Kidney (tissue), 14 donors: Measurements from ENCODE around the gene LASP1. TPM values are rescaled to one million over a fixed set of nuclear protein-coding genes. Genes with fewer than 3 reads are reported as not detected.

Source experiments
- DNase-seq, 5 donors: peaks; one replicate each; pipeline ENCODE4 v3.0.0-alpha.2; 2013 to 2020
- FAIRE-seq: peaks from 2 replicates; lab custom pipeline; 2012; peaks lifted over from hg19 to GRCh38; lab: Jason Lieb, UNC
- H3K27ac ChIP-seq, 2 donors: one replicate each; pipeline ENCODE4 v1.7.0; 2013; ENCODE audit warnings: low read depth in 2 of 2, low read length in 2 of 2, inconsistent platforms in 1 of 2
- H3K27me3 ChIP-seq: one replicate; pipeline ENCODE4 v1.7.1; 2013; ENCODE audit warnings: low read length, inconsistent platforms; ENCODE audit not compliant: control insufficient read depth, insufficient read depth
- H3K36me3 ChIP-seq, 3 donors: one replicate each; pipeline versions ENCODE4 v1.7.0 to v1.7.1; 2013; ENCODE audit warnings: low read length in 3 of 3, control low read depth in 1 of 3, inconsistent platforms in 1 of 3; ENCODE audit not compliant: insufficient read depth in 3 of 3, control insufficient read depth in 2 of 3
- H3K4me1 ChIP-seq, 3 donors: one replicate each; pipeline versions ENCODE4 v1.7.0 to v1.7.1; 2013; ENCODE audit warnings: low read length in 3 of 3, inconsistent platforms in 1 of 3, low read depth in 1 of 3; ENCODE audit not compliant: control insufficient read depth in 2 of 3, insufficient read depth in 2 of 3
- H3K4me3 ChIP-seq, 3 donors: one replicate each; pipeline versions ENCODE4 v1.7.0 to v1.8.1; 2013; ENCODE audit warnings: low read length in 3 of 3, control low read depth in 1 of 3, inconsistent platforms in 1 of 3
- H3K9ac ChIP-seq, 3 donors: one replicate each; pipeline versions ENCODE4 v1.7.0 to v1.7.1; 2013; ENCODE audit warnings: low read length in 3 of 3, control low read depth in 1 of 3, inconsistent platforms in 1 of 3
- H3K9me3 ChIP-seq, 3 donors: one replicate each; pipeline versions ENCODE4 v1.7.0 to v1.7.1; 2013; ENCODE audit warnings: low read length in 3 of 3, control low read depth in 1 of 3, inconsistent platforms in 1 of 3; ENCODE audit not compliant: control insufficient read depth in 2 of 3, insufficient read depth in 1 of 3
- CTCF ChIP-seq: IDR thresholded peaks from 3 replicates; pipeline ENCODE4 v1.5.1; 2012; ENCODE audit warnings: mild to moderate bottlenecking, moderate library complexity, borderline replicate concordance; ENCODE audit not compliant: insufficient read depth; ENCODE audit errors: extremely low read depth
- intact Hi-C: fragments of 100-400 bp; cut with DNase I; formaldehyde crosslinking; loops from one replicate; pipeline ENCODE4 v1.11.1; 2022
- polyA plus RNA-seq: library from polyadenylated mRNA; stranded (reverse); fragments of 350-450 nt; fragmentation: Illumina TruSeq; extraction: RNeasy Lipid Tissue Mini Kit (QIAGEN cat#74804); gene quantifications from one replicate; pipeline ENCODE4 v1.2.3, GENCODE V29; 2014; ENCODE audit warnings: low read depth, low replicate concordance; ENCODE audit not compliant: insufficient read depth
- total RNA-seq: library from RNA; stranded (reverse); fragmentation: NEBNext Ultra II Directional; extraction: Animal tissue kit (Norgen Biotek cat#: 25700); gene quantifications from one replicate; pipeline ENCODE4 v1.2.1, GENCODE V29; 2021
- donor health status: control.
- donor health status: control.
- donor health status: control.
- donor health status: control.
- donor health status: control.
- donor health status: DM: yes; HTN: yes; CAD: no.
- donor health status: Normal renal cell carcinoma (clear cell type).

The LASP1 gene
- total and polyA plus RNA-seq, 2 donors from 2014 or later = 62.5 to 138 TPM

DNA sequence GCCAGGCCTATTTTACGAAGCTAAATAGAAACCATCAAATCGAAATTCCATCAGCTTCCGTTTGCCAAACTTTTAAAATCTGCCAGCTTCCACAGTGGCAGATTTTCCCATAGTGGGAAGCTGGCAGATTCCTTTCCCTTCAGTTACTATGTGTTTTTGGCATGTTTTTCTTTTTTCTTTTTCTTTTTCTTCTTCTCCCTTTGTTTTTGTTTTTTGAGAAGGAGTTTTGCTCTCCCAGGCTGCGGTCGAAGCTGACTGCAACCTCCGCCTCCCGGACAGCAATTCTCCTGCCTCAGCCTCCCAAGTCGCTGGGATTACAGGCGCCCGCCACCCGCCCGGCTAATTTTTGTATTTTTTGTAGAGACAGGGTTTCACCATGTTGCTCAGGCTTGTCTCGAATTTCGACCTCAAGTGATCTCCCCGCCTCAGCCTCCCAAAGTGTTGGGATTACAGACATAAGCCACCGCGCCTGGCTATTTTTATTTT is 44.1 kb upstream of the LASP1 start:
- intact Hi-C loops = no loop called here
- TF ChIP-seq CTCF = no peak
- peaks cover 0 to 10% (median 3%) of the 10 kb centered on the region in 3 donors for H3K4me1 ChIP-seq
- DNase-seq (peak in 1 of 5 donors; percentile 49), FAIRE-seq (no peak)
- peak overlapping the region; percentile 97 for H3K27ac ChIP-seq
- no peaks in the 10 kb centered on the region for H3K9me3 ChIP-seq
- no peaks in the 10 kb centered on the region for H3K27me3 ChIP-seq
- peaks cover 0 to 3% (median 0%) of the 10 kb centered on the region in 3 donors for H3K36me3 ChIP-seq
- H3K4me3 ChIP-seq = peak overlapping the region; percentile 92 to 99 (median 99)
- H3K9ac ChIP-seq = peak overlapping the region; percentile 84 to 98 (median 88)

DNA sequence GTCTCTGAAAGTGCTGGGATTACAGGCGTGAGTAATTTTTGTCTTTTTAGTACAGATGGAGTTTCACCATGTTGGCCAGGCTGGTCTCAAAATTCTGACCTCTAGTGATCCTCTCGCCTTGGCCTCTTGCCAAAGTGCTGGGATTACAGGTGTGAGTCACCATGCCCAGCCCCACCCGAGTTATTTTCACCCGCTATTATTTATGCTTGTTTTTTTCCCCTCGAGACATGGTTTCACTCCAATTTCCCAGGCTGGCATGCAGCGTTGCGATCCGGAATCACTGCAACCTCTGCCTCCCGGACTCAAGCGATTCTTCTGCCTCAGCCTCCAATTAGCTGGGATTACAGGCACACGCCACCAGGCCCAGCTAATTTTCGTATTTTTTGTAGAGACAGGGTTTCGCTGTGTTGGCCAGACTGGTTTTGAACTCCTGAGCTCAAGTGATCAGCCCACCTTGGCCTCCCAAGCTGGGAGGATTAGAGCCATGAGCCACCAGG is 25.5 kb upstream of the LASP1 start:
- H3K27me3 ChIP-seq = no peaks in the 10 kb centered on the region
- H3K36me3 ChIP-seq = peaks cover 0 to 13% (median 7%) of the 10 kb centered on the region in 3 donors
- no peak overlapping the region for H3K4me3 ChIP-seq
- no peak for FAIRE-seq
- TF ChIP-seq CTCF = no peak
- no peak for DNase-seq
- no peak overlapping the region for H3K27ac ChIP-seq
- H3K9me3 ChIP-seq = no peaks in the 10 kb centered on the region
- no peaks in the 10 kb centered on the region for H3K4me1 ChIP-seq
- no peak overlapping the region for H3K9ac ChIP-seq
- intact Hi-C loops = no loop called here

GRCh38 chr17:38848557-38848891 is 21.3 kb upstream of the LASP1 start:
- intact Hi-C loops = no loop called here
- H3K9me3 ChIP-seq = no peaks in the 10 kb centered on the region
- H3K9ac ChIP-seq = no peak overlapping the region
- no peak overlapping the region for H3K4me3 ChIP-seq
- FAIRE-seq = no peak
- H3K4me1 ChIP-seq = peaks cover 0 to 19% (median 0%) of the 10 kb centered on the region in 3 donors
- H3K27ac ChIP-seq = no peak overlapping the region
- H3K27me3 ChIP-seq = no peaks in the 10 kb centered on the region
- no peak for DNase-seq
- TF ChIP-seq CTCF = no peak
- peaks cover 5 to 38% (median 25%) of the 10 kb centered on the region in 3 donors for H3K36me3 ChIP-seq
